Adrenal gland (tissue), 12 donors: ENCODE measurements around the gene UGCG. TPM values are rescaled to one million over a fixed set of nuclear protein-coding genes. Genes with fewer than 3 reads are reported as not detected.

Experiments
- DNase-seq, 7 donors: peaks; one replicate each; pipeline ENCODE4 v3.0.0-alpha.2; 2019 to 2020
- H3K27ac ChIP-seq, 5 donors: fragments of 200-600 bp; sonication (generic) in 4 of 5; 1 replicate in 3 of 5; 2 replicates in 2 of 5; pipeline versions ENCODE4 v1.5.1 to v1.8.0; 2016 to 2020; ENCODE audit warnings: mild to moderate bottlenecking in 1 of 5
- H3K27me3 ChIP-seq: fragments of 200-600 bp; 2 replicates; pipeline ENCODE4 v1.8.0; 2021
- H3K36me3 ChIP-seq, 2 donors: fragments of 200-600 bp; replicated peaks in 1 of 2; 1 replicate in 1 of 2; 2 replicates in 1 of 2; pipeline versions ENCODE4 v1.5.1 to v1.8.0; 2018 to 2022
- H3K4me1 ChIP-seq, 2 donors: fragments of 200-600 bp; replicated peaks in 1 of 2; 1 replicate in 1 of 2; 2 replicates in 1 of 2; pipeline versions ENCODE4 v1.5.1 to v1.8.0; 2018 to 2021
- H3K4me3 ChIP-seq, 4 donors: fragments of 200-600 bp; sonication (generic) in 3 of 4; one replicate each; pipeline ENCODE4 v1.5.1; 2016 to 2018
- H3K9me3 ChIP-seq, 3 donors: fragments of 200-600 bp; sonication (generic) in 1 of 3; replicated peaks in 1 of 3; 1 replicate in 2 of 3; 2 replicates in 1 of 3; pipeline versions ENCODE4 v1.5.1 to v1.8.0; 2016 to 2021
- POLR2A ChIP-seq, 2 donors: fragments of 450-650 bp; IDR thresholded peaks; one replicate each; pipeline ENCODE4 v1.6.1; 2017; ENCODE audit warnings: antibody characterized with exemption in 2 of 2, mild to moderate bottlenecking in 2 of 2, moderate library complexity in 1 of 2
- WGBS, 4 donors: extraction: QIAGEN DNeasy Blood & Tissue Kit in 2 of 4; methylation state at CpG; one replicate each; pipeline versions ENCODE4 v1.1.5 to v1.1.7; 2013 to 2017; 5-methylcytosine and 5-hydroxymethylcytosine counted together
- intact Hi-C, 2 donors: fragments of 100-400 bp; cut with DNase I; formaldehyde crosslinking; loops; one replicate each; pipeline versions ENCODE4 v1.14.1 to v1.15.0; 2022 to 2023
- polyA plus RNA-seq, 3 donors: library from polyadenylated mRNA; stranded (reverse); fragments of 200-250 nt in 2 of 3; fragments of 350-450 nt in 1 of 3; fragmentation: Illumina TruSeq in 1 of 3; extraction: RNeasy Lipid Tissue Mini Kit (QIAGEN cat#74804) in 1 of 3; gene quantifications; one replicate each; pipeline ENCODE4 v1.2.3, GENCODE V29; 2013 to 2014
- total RNA-seq, 9 donors: library from RNA; depleted of rRNA in 4 of 9; stranded (reverse); fragments of >200 nt in 4 of 9; fragments of 120-200 nt in 1 of 9; fragmentation: NEBNext Ultra II Directional in 1 of 9; extraction: Animal tissue kit (Norgen Biotek cat#: 25700) in 1 of 9; gene quantifications; one replicate each; pipeline versions ENCODE4 v1.1.0 to v1.2.4, GENCODE V29; 2013 to 2023
- TF ChIP-seq, protein P1 (sequence below), 6 experiments: fragments of 450-650 bp in 4 of 6; fragments of 200-600 bp in 2 of 6; sonication (generic) in 1 of 6; IDR thresholded peaks; 1 replicate in 5 of 6; 2 replicates in 1 of 6; pipeline versions ENCODE4 v1.5.1 to v1.8.0; 2016 to 2021; ENCODE audit warnings: antibody characterized with exemption in 6 of 6, mild to moderate bottlenecking in 2 of 6, moderate library complexity in 1 of 6
- donor health status: healthy with polysubstance abuse.
- donor health status: Bipolar disorder and iron deficiency.
- donor health status: DM: yes; HTN: yes; CAD: no.
- donor health status: DM: no; HTN: no; CAD: no.
- donor health status: DM: no; HTN: no; CAD: no.
- donor health status: DM: yes; HTN: yes; CAD: no.

Gene UGCG
- total and polyA plus RNA-seq, 12 donors, result 41.4 to 139 (median 84.0) TPM

GRCh38 chr9:111922324-111923013 lies 25.9 kb downstream of the UGCG start:
- TF ChIP-seq, protein P1, sequence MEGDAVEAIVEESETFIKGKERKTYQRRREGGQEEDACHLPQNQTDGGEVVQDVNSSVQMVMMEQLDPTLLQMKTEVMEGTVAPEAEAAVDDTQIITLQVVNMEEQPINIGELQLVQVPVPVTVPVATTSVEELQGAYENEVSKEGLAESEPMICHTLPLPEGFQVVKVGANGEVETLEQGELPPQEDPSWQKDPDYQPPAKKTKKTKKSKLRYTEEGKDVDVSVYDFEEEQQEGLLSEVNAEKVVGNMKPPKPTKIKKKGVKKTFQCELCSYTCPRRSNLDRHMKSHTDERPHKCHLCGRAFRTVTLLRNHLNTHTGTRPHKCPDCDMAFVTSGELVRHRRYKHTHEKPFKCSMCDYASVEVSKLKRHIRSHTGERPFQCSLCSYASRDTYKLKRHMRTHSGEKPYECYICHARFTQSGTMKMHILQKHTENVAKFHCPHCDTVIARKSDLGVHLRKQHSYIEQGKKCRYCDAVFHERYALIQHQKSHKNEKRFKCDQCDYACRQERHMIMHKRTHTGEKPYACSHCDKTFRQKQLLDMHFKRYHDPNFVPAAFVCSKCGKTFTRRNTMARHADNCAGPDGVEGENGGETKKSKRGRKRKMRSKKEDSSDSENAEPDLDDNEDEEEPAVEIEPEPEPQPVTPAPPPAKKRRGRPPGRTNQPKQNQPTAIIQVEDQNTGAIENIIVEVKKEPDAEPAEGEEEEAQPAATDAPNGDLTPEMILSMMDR (IDR thresholded peaks at IDR 0.05), result no peak
- TF ChIP-seq POLR2A (IDR thresholded peaks at IDR 0.05), result no peak
- Histone ChIP-seq H3K27me3 (no peaks in the 10 kb centered on the region), H3K9me3 (no peaks in the 10 kb centered on the region), H3K36me3 (no peaks in the 10 kb centered on the region), H3K4me3 (no peak overlapping the region), H3K4me1 (peaks cover 0 to 46% of the 10 kb centered on the region in 2 donors), H3K27ac (no peak overlapping the region)
- intact Hi-C loops, result no loop called here
- no peak for DNase-seq

- peaks cover 0 to 38% of the 10 kb centered on the region in 2 donors for H3K4me1 ChIP-seq
- no peak overlapping the region for H3K27ac ChIP-seq
- peaks cover 0 to 6% of the 10 kb centered on the region in 2 donors for H3K36me3 ChIP-seq
- H3K9me3 ChIP-seq, result no peaks in the 10 kb centered on the region
- intact Hi-C loops, result no loop called here
- H3K27me3 ChIP-seq, result no peaks in the 10 kb centered on the region
- no peak overlapping the region for H3K4me3 ChIP-seq
- no peak for DNase-seq
- no peak for TF ChIP-seq POLR2A (IDR thresholded peaks at IDR 0.05)
Observed at GRCh38 chr9:111924281-111924680, 27.7 kb downstream of the UGCG start.

DNA sequence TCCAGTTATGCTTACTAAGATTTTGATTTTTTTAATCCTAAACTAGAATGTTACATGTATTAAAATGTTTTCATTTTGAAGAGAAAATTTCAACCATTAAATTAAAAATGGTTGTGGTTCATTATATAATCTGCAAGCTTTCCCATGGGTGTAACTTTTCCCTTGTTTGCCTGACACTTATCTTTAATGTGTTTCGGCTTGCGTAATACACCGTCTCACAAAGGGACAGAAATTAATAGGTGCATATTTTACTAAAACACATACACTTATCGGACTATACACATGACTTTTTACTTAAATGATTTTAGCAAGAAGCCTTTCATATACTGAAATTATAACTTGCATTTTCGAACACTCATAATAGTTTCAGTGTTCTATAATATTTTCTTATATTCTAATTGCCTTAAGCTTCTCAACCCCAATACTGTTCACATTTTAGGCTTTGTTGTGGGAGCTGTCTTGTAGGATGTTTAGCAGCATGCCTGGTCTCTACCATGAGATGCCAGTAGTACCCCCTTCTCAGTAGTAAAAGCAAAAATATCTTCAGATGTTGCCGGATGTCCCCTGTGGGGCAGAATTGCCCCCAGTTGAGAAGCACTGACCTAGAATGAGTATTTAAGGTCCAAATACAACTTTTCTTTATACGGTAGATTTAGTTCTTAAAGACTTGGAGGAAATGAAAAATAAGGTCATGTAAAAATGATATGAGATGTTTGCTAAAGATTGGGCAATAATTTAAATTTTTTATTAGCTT lies 28.6 kb downstream of the UGCG start:
- Histone ChIP-seq H3K27me3 (no peaks in the 10 kb centered on the region), H3K36me3 (peaks cover 0 to 15% of the 10 kb centered on the region in 2 donors), H3K9me3 (no peaks in the 10 kb centered on the region), H3K4me3 (no peak overlapping the region), H3K27ac (peak overlapping the region in 2 of 5 donors; percentile 43 to 53), H3K4me1 (peaks cover 0 to 35% of the 10 kb centered on the region in 2 donors)
- no peak for TF ChIP-seq POLR2A (IDR thresholded peaks at IDR 0.05)
- TF ChIP-seq, protein P1 (IDR thresholded peaks at IDR 0.05), result no peak
- DNase-seq, result no peak
- WGBS, 4 donors, result 64 to 74% (median 69%) methylated on average over 7 of the region's 7 CpGs
- intact Hi-C loops, result no loop called here

DNA sequence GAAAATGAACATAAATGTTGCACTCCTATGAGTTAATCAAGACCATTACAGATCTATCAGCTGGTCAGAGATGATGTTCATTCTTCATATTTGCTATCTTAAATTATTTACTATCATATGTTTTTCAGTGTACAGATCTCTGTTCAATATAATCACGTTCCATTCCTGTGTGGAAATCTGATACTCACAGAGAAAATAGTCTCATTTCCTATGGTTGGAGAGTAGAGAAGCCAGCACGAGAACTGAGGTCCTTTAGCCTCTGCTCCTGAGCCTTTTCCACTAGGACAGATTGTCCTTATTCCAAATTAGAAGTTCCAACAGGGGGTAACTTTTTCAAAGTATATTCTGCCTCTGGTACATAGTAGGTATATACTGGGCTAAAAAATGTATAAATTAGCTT lies 29.2 kb downstream of the UGCG start:
- Histone ChIP-seq H3K4me3 (no peak overlapping the region), H3K27ac (peak overlapping the region in 2 of 5 donors; percentile 43 to 53), H3K9me3 (no peaks in the 10 kb centered on the region), H3K27me3 (no peaks in the 10 kb centered on the region), H3K36me3 (peaks cover 0 to 21% of the 10 kb centered on the region in 2 donors), H3K4me1 (peaks cover 0 to 35% of the 10 kb centered on the region in 2 donors)
- no peak for DNase-seq
- WGBS, 4 donors, result 35 to 48% (median 40%) methylated on average over 2 of the region's 2 CpGs
- intact Hi-C loops, result no loop called here
- TF ChIP-seq, protein P1 (IDR thresholded peaks at IDR 0.05), result no peak
- TF ChIP-seq POLR2A (IDR thresholded peaks at IDR 0.05), result no peak
